DMS53 treated with DMSO at 0.1 percent for 48 hours (cell line): ENCODE results near the gene EHD4.
A peak's percentile ranks its signal among the peaks of the same experiment; 100 is the strongest.

Experiments
- DNase-seq: peaks from one replicate; lab custom pipeline; 2025; ENCODE audit not compliant: unreplicated experiment; lab: John Stamatoyannopoulos, UW

The EHD4 gene

GRCh38 chr15:41862515-41863116 lies 109.7 kb downstream of the EHD4 start:
- DNase-seq = no peak

GRCh38 chr15:41861736-41862356 lies 110.5 kb downstream of the EHD4 start:
- no peak for DNase-seq

GRCh38 chr15:41860049-41860828 lies 112.1 kb downstream of the EHD4 start:
- DNase-seq = no peak

- DNase-seq = no peak
Measured at GRCh38 chr15:41858756-41859155, 113.6 kb downstream of the EHD4 start.

- no peak for DNase-seq
Measured at GRCh38 chr15:41857316-41857715, 115.0 kb downstream of the EHD4 start.

- DNase-seq = no peak
Measured at GRCh38 chr15:41856716-41857115, 115.6 kb downstream of the EHD4 start.

GRCh38 chr15:41856262-41856661 lies 116.1 kb downstream of the EHD4 start:
- DNase-seq = no peak

- no peak for DNase-seq
Measured at GRCh38 chr15:41855261-41855961, 116.9 kb downstream of the EHD4 start.

- no peak for DNase-seq
Measured at GRCh38 chr15:41854443-41854842, 117.9 kb downstream of the EHD4 start.

GRCh38 chr15:41853831-41854230 lies 118.5 kb downstream of the EHD4 start:
- no peak for DNase-seq

GRCh38 chr15:41852736-41853590 lies 119.4 kb downstream of the EHD4 start:
- no peak for DNase-seq

GRCh38 chr15:41851755-41852370 lies 120.5 kb downstream of the EHD4 start:
- no peak for DNase-seq

- peak; percentile 17 for DNase-seq
Measured at GRCh38 chr15:41851167-41851523, 121.2 kb downstream of the EHD4 start.

GRCh38 chr15:41850482-41851166 lies 121.7 kb downstream of the EHD4 start:
- no peak for DNase-seq

- DNase-seq = no peak
Measured at GRCh38 chr15:41849861-41850260, 122.5 kb downstream of the EHD4 start.

GRCh38 chr15:41849204-41849603 lies 123.2 kb downstream of the EHD4 start:
- no peak for DNase-seq

GRCh38 chr15:41848631-41849030 lies 123.7 kb downstream of the EHD4 start:
- no peak for DNase-seq

GRCh38 chr15:41847981-41848380 lies 124.4 kb downstream of the EHD4 start:
- DNase-seq = no peak

- no peak for DNase-seq
Measured at GRCh38 chr15:41847206-41847605, 125.2 kb downstream of the EHD4 start.
